ENCODE measurements around the gene SPATA20. TPM values are rescaled to one million over a fixed set of nuclear protein-coding genes. Genes with fewer than 3 reads are reported as not detected.

The SPATA20 gene
- total RNA-seq = 10 to 100 TPM; 15.8 to 17.7 TPM

DNA sequence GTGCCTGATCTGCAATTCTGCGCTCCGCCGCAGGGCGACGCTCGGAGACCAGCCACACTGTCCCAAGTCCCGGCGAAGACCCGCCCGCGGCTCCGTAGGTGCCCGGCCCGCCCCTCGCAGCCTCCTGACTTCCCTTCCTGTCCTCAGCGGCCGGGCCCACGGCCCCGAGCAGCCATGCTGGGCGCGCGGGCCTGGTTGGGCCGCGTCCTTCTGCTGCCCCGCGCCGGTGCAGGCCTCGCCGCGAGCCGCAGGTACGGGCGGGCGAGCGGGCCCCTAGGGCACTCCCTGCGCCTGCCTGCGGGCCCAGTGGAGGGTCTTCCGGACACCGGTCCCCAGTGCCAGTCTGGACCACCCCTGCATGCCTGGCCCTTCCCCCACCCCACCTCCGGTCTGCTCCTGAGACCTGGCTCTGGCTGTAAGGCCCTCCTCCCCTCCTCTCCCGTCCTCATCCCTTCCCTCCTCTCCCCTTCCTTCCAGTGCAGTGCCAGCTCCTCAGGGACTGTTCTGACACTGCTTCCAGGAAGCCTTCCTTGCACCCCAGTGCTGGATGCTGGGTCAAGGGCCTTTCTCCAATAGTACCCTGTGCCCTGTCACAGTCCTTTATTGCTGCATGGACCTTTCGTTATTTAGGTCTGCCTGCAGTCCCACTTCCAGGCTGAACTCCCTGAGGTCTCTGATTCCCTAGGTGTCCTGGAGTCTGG, at the start of gene SPATA20:
SPATA20 (plus strand) TSS at position 140 of the 701 bp plus-strand sequence; CDS start at position 175, 35 bp downstream.

DNA sequence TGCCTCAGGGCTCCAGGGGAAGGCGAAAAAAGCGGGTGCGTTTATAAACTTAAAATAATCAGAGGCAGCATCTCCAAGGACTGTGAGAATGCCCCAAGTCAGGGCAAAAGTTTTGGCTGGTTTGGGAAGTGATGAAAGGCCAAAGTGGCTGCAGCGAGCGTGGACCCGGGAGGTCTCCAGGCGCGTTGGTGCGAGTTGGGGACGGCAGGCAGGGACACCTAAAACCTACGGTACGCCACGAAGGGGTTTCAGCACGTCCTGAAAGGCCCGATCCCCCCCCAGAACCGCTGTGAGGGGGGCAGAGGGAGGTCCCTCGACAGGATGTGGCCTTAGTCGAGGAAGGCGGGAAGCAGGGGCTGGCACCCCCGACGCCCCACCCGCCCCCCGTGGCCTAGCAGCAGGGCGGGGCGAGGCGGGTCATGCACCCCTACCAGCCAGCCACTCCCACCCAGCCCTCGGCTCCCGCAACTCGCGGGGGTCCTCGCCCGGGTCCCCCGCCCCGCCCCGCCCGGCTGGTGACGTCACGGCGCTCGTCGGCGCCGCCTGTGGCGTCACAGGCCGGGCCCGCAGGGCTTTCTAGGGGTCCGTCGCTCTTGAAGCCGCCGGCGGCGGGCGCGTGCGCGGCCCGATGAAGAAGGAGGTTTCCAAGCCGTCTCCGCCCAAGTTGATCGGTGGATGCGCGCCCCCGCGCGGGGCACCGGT, 39.0 kb upstream of the SPATA20 start, which contains the start of gene MYCBPAP:
MYCBPAP (plus strand) TSS at position 569 of the 702 bp plus-strand sequence. CDS start 236 bp downstream, outside the sequence.

DNA sequence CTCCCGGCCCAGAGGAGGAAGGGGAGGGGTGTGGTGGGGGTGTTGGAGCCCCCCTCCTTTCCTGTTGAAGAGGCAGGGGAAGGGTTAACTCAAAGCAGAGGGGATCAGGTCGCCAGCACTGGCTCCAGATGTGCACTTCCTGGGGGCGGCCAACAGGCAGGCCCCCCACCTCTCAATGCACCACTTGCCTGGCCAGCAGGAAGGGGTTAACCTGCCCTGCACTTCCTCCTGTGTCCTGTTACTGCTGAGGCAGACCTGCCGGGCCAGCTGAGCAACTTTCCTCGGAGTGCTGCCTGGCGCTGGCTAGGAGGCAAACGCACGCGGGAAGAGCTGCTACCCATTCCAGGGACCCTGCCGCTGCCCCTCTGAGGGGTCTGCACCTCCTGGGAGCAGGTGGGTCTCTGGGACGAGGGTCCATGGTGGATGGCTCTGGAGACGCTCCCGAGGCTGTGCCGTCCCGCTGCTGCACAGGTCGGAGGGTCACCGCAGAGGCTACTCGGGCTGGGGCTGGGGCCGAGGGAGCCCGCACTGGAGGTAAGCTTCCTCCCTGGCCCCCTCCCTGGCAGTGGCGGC, 14.4 kb upstream of the SPATA20 start, which contains the start of gene EPN3:
EPN3 (plus strand) TSS at position 284 of the 573 bp plus-strand sequence. CDS start 3,822 bp downstream, outside the sequence.

GRCh38 chr17:50560185-50560824, 13.3 kb downstream of the SPATA20 start, which contains the start of gene CACNA1G:
CACNA1G (plus strand) TSS chr17:50560715; CDS start chr17:50561460, 745 bp downstream.

Other genes with a start within 250 kb of the SPATA20 start
- 10 to 100 TPM; 22.6 to 23.3 TPM for gene XYLT2, start 201.0 kb upstream of the SPATA20 start, total RNA-seq
- gene MRPL27, start 174.0 kb upstream of the SPATA20 start, total RNA-seq = 10 to 100 TPM; 53.6 to 54.6 TPM
- gene EME1, start 173.9 kb upstream of the SPATA20 start, total RNA-seq = 10 to 100 TPM; 13.0 to 13.2 TPM
- 10 to 100 TPM; 49.7 to 52.7 TPM for gene LRRC59, start 149.7 kb upstream of the SPATA20 start, total RNA-seq
- 10 to 100 TPM; 23.1 to 24.0 TPM for gene ACSF2, start 121.0 kb upstream of the SPATA20 start, total RNA-seq
- gene CHAD, start 78.3 kb upstream of the SPATA20 start, total RNA-seq = not detected
- gene RSAD1, start 68.3 kb upstream of the SPATA20 start, total RNA-seq = 10 to 100 TPM; 26.5 to 29.7 TPM
- 10 to 100 TPM; 10.3 to 11.5 TPM for gene MYCBPAP, start 38.7 kb upstream of the SPATA20 start, total RNA-seq
- gene EPN3, start 14.4 kb upstream of the SPATA20 start, total RNA-seq = not detected
- gene CACNA1G, start 13.5 kb downstream of the SPATA20 start, total RNA-seq = not detected
- not detected for gene ABCC3, start 87.7 kb downstream of the SPATA20 start, total RNA-seq
- 10 to 100 TPM; 27.8 to 29.1 TPM for gene ANKRD40, start 160.7 kb downstream of the SPATA20 start, total RNA-seq
- 100 to 1,000 TPM; 149 to 157 TPM for gene LUC7L3, start 172.4 kb downstream of the SPATA20 start, total RNA-seq
- not detected for gene ANKRD40CL, start 220.3 kb downstream of the SPATA20 start, total RNA-seq